HAP-1 (cell line): ENCODE measurements around the gene CHCHD3.

ENCODE experiments used
- DNase-seq, 2 experiments: peaks; one replicate each; pipeline ENCODE4 v3.0.0-alpha.2; 2016 to 2020; ENCODE audit warnings: low spot score in 2 of 2
- H3K27me3 ChIP-seq: fragments of 250-450 bp; sonication (Bioruptor Pico); 2 replicates; pipeline ENCODE4 v1.5.1; 2020; ENCODE audit warnings: low read depth, mild to moderate bottlenecking, moderate library complexity
- H3K36me3 ChIP-seq: fragments of 250-450 bp; sonication (Bioruptor Pico); replicated peaks from 2 replicates; pipeline ENCODE4 v1.5.1; 2020; ENCODE audit warnings: mild to moderate bottlenecking
- H3K4me1 ChIP-seq: fragments of 250-450 bp; sonication (Bioruptor Pico); 2 replicates; pipeline ENCODE4 v1.5.1; 2020; ENCODE audit warnings: mild to moderate bottlenecking
- H3K4me3 ChIP-seq: fragments of 250-450 bp; sonication (Bioruptor Pico); 2 replicates; pipeline ENCODE4 v1.5.1; 2020; ENCODE audit warnings: mild to moderate bottlenecking, moderate library complexity
- H3K9me3 ChIP-seq: fragments of 250-450 bp; sonication (Bioruptor Pico); 2 replicates; pipeline ENCODE4 v1.5.1; 2020; ENCODE audit warnings: mild to moderate bottlenecking, moderate library complexity
- in situ Hi-C: fragments of 300-500 bp; cut with MboI; formaldehyde crosslinking; loops from 3 replicates; pipeline ENCODE4 v1.14.3; 2020; ENCODE audit warnings: low sequenced_read_pairs, inconsistent platforms, mixed read lengths

Gene CHCHD3

GRCh38 chr7:132785870-132786269 is 296.0 kb downstream of the CHCHD3 start:
- H3K36me3 ChIP-seq: peaks cover 3% of the 10 kb centered on the region
- no peaks in the 10 kb centered on the region for H3K9me3 ChIP-seq
- no peaks in the 10 kb centered on the region for H3K4me1 ChIP-seq
- H3K4me3 ChIP-seq: no peak overlapping the region
- DNase-seq: no peak
- in situ Hi-C loops: no loop called here
- H3K27me3 ChIP-seq: no peaks in the 10 kb centered on the region

- H3K9me3 ChIP-seq: no peaks in the 10 kb centered on the region
- in situ Hi-C loops: no loop called here
- no peaks in the 10 kb centered on the region for H3K27me3 ChIP-seq
- peaks cover 3% of the 10 kb centered on the region for H3K36me3 ChIP-seq
- H3K4me1 ChIP-seq: no peaks in the 10 kb centered on the region
- no peak for DNase-seq
- H3K4me3 ChIP-seq: no peak overlapping the region
These were observed 297.5 kb downstream of the CHCHD3 start for GRCh38 chr7:132784406-132784805.

- H3K4me1 ChIP-seq: no peaks in the 10 kb centered on the region
- in situ Hi-C loops: no loop called here
- no peaks in the 10 kb centered on the region for H3K9me3 ChIP-seq
- peaks cover 3% of the 10 kb centered on the region for H3K36me3 ChIP-seq
- H3K27me3 ChIP-seq: no peaks in the 10 kb centered on the region
- H3K4me3 ChIP-seq: no peak overlapping the region
- DNase-seq: no peak
These were observed 298.1 kb downstream of the CHCHD3 start for GRCh38 chr7:132783824-132784223.

- in situ Hi-C loops: no loop called here
- Histone ChIP-seq H3K4me3 (no peak overlapping the region), H3K9me3 (no peaks in the 10 kb centered on the region), H3K36me3 (peaks cover 3% of the 10 kb centered on the region), H3K27me3 (no peaks in the 10 kb centered on the region), H3K4me1 (no peaks in the 10 kb centered on the region)
- no peak for DNase-seq
These were observed 298.9 kb downstream of the CHCHD3 start for GRCh38 chr7:132782777-132783640.

GRCh38 chr7:132780822-132781221 is 301.1 kb downstream of the CHCHD3 start:
- no peak for DNase-seq
- H3K9me3 ChIP-seq: no peaks in the 10 kb centered on the region

GRCh38 chr7:132779164-132779563 is 302.7 kb downstream of the CHCHD3 start:
- H3K36me3 ChIP-seq: peaks cover 3% of the 10 kb centered on the region
- H3K4me1 ChIP-seq: no peaks in the 10 kb centered on the region
- no peaks in the 10 kb centered on the region for H3K9me3 ChIP-seq
- in situ Hi-C loops: no loop called here
- DNase-seq: no peak
- no peak overlapping the region for H3K4me3 ChIP-seq
- H3K27me3 ChIP-seq: peaks cover 11% of the 10 kb centered on the region

More at GRCh38 chr7:132780822-132781221, 301.1 kb downstream of the CHCHD3 start:
- Histone ChIP-seq H3K27me3 (peaks cover 8% of the 10 kb centered on the region; the same call in 1 of the 2 replicates), H3K4me1 (no peaks in the 10 kb centered on the region), H3K4me3 (no peak overlapping the region), H3K36me3 (peaks cover 3% of the 10 kb centered on the region)
- in situ Hi-C loops: no loop called here

- H3K36me3 ChIP-seq: peaks cover under 1% of the 10 kb centered on the region
- no peak for DNase-seq
- peaks cover 11% of the 10 kb centered on the region for H3K27me3 ChIP-seq
- in situ Hi-C loops: no loop called here
- no peaks in the 10 kb centered on the region for H3K4me1 ChIP-seq
- H3K4me3 ChIP-seq: no peak overlapping the region
- no peaks in the 10 kb centered on the region for H3K9me3 ChIP-seq
These were observed 303.1 kb downstream of the CHCHD3 start for GRCh38 chr7:132778761-132779160.

- no peak for DNase-seq
- H3K36me3 ChIP-seq: no peaks in the 10 kb centered on the region
- H3K27me3 ChIP-seq: peaks cover 11% of the 10 kb centered on the region
- H3K4me1 ChIP-seq: no peaks in the 10 kb centered on the region
- in situ Hi-C loops: no loop called here
- H3K9me3 ChIP-seq: no peaks in the 10 kb centered on the region
- no peak overlapping the region for H3K4me3 ChIP-seq
These were observed 303.9 kb downstream of the CHCHD3 start for GRCh38 chr7:132777956-132778355.

GRCh38 chr7:132777414-132777813 is 304.5 kb downstream of the CHCHD3 start:
- DNase-seq: no peak
- Histone ChIP-seq H3K4me1 (no peaks in the 10 kb centered on the region), H3K36me3 (no peaks in the 10 kb centered on the region), H3K4me3 (no peak overlapping the region), H3K27me3 (peaks cover 11% of the 10 kb centered on the region), H3K9me3 (no peaks in the 10 kb centered on the region)
- in situ Hi-C loops: no loop called here

- Histone ChIP-seq H3K4me3 (no peak overlapping the region), H3K9me3 (no peaks in the 10 kb centered on the region), H3K27me3 (peaks cover 11% of the 10 kb centered on the region), H3K36me3 (no peaks in the 10 kb centered on the region), H3K4me1 (no peaks in the 10 kb centered on the region)
- no peak for DNase-seq
- in situ Hi-C loops: no loop called here
These were observed 305.8 kb downstream of the CHCHD3 start for GRCh38 chr7:132776048-132776620.

GRCh38 chr7:132773527-132773956 is 308.3 kb downstream of the CHCHD3 start:
- no peak for DNase-seq
- no peaks in the 10 kb centered on the region for H3K9me3 ChIP-seq
- H3K4me3 ChIP-seq: no peak overlapping the region
- H3K4me1 ChIP-seq: no peaks in the 10 kb centered on the region
- in situ Hi-C loops: no loop called here
- peaks cover 11% of the 10 kb centered on the region for H3K27me3 ChIP-seq
- no peaks in the 10 kb centered on the region for H3K36me3 ChIP-seq

GRCh38 chr7:132771301-132771730 is 310.6 kb downstream of the CHCHD3 start:
- no peak for DNase-seq
- Histone ChIP-seq H3K4me1 (no peaks in the 10 kb centered on the region), H3K9me3 (no peaks in the 10 kb centered on the region), H3K27me3 (peaks cover 15% of the 10 kb centered on the region), H3K36me3 (no peaks in the 10 kb centered on the region), H3K4me3 (no peak overlapping the region)
- in situ Hi-C loops: no loop called here

GRCh38 chr7:132770055-132770454 is 311.8 kb downstream of the CHCHD3 start:
- H3K27me3 ChIP-seq: peaks cover 20% of the 10 kb centered on the region
- no peaks in the 10 kb centered on the region for H3K4me1 ChIP-seq
- no peaks in the 10 kb centered on the region for H3K9me3 ChIP-seq
- H3K36me3 ChIP-seq: no peaks in the 10 kb centered on the region
- in situ Hi-C loops: no loop called here
- no peak overlapping the region for H3K4me3 ChIP-seq
- no peak for DNase-seq

GRCh38 chr7:132769280-132769679 is 312.6 kb downstream of the CHCHD3 start:
- no peak for DNase-seq
- H3K9me3 ChIP-seq: no peaks in the 10 kb centered on the region
- in situ Hi-C loops: no loop called here
- no peaks in the 10 kb centered on the region for H3K36me3 ChIP-seq
- no peak overlapping the region for H3K4me3 ChIP-seq
- no peaks in the 10 kb centered on the region for H3K4me1 ChIP-seq
- H3K27me3 ChIP-seq: peaks cover 27% of the 10 kb centered on the region
